GM13976 (cell line): ENCODE data around the gene MNAT1.

ENCODE experiments used
- DNase-seq: peaks from one replicate; pipeline ENCODE4 v3.0.0; 2012; ENCODE audit warnings: low spot score
- CTCF ChIP-seq: IDR thresholded peaks from 2 replicates; pipeline ENCODE4 v1.5.1; 2012; ENCODE audit warnings: borderline replicate concordance, mild to moderate bottlenecking; ENCODE audit not compliant: insufficient read depth; ENCODE audit errors: extremely low read depth, missing control alignments, control extremely low read depth
- in situ Hi-C: fragments of 300-500 bp; cut with MboI; formaldehyde crosslinking; loops from one replicate; pipeline ENCODE4 v1.12.0; 2022; ENCODE audit warnings: low sequenced_read_pairs, mixed read lengths, inconsistent platforms; ENCODE audit not compliant: unreplicated experiment

The MNAT1 gene

GRCh38 chr14:60735416-60735815 is 855 bp downstream of the MNAT1 start:
- no peak for DNase-seq
- in situ Hi-C loops: no loop called here
- no peak for TF ChIP-seq CTCF

- DNase-seq: no peak
- in situ Hi-C loops: no loop called here
- TF ChIP-seq CTCF: no peak
Observed at GRCh38 chr14:60736494-60736893, 1.9 kb downstream of the MNAT1 start.

GRCh38 chr14:60738843-60739508 is 4.4 kb downstream of the MNAT1 start:
- DNase-seq: no peak
- TF ChIP-seq CTCF: no peak
- in situ Hi-C loops: no loop called here

GRCh38 chr14:60744566-60744965 is 10.0 kb downstream of the MNAT1 start:
- TF ChIP-seq CTCF: no peak
- in situ Hi-C loops: no loop called here
- no peak for DNase-seq

- in situ Hi-C loops: no loop called here
- no peak for TF ChIP-seq CTCF
- peak; percentile 79 for DNase-seq
Observed at GRCh38 chr14:60753264-60754119, 18.9 kb downstream of the MNAT1 start.

GRCh38 chr14:60756847-60757246 is 22.3 kb downstream of the MNAT1 start:
- no peak for DNase-seq
- no peak for TF ChIP-seq CTCF
- in situ Hi-C loops: no loop called here

- no peak for TF ChIP-seq CTCF
- DNase-seq: no peak
- in situ Hi-C loops: no loop called here
Observed at GRCh38 chr14:60757567-60758002, 23.0 kb downstream of the MNAT1 start.
